B cell (primary cell): Measurements from ENCODE around the gene PLCL1. TPM values are rescaled to one million over a fixed set of nuclear protein-coding genes. Genes with fewer than 3 reads are reported as not detected.

Source experiments
- ATAC-seq: fragments of 200-7000 bp; cut with Tn5 transposase; one replicate; pipeline ENCODE4 v1.10.0; 2021; ENCODE audit warnings: low read depth, mild to moderate bottlenecking, moderate number of reproducible peaks, moderate library complexity
- CTCF ChIA-PET: fragments of 350-600 bp; sonication (Branson Sonifier 250); formaldehyde crosslinking; loops from one replicate; lab custom pipeline; 2021; ENCODE audit warnings: antibody characterized with exemption, inconsistent platforms; lab: Charles Lee
- POLR2A ChIA-PET: fragments of 350-600 bp; sonication (Branson Sonifier 250); formaldehyde crosslinking; loops from one replicate; lab custom pipeline; 2021; ENCODE audit warnings: antibody characterized with exemption; lab: Charles Lee
- DNase-seq: peaks from one replicate; pipeline ENCODE4 v3.0.0; 2013
- H2AFZ ChIP-seq: 2 replicates; pipeline ENCODE4 v1.6.1; 2012; ENCODE audit warnings: mild to moderate bottlenecking, low read depth, low read length; ENCODE audit not compliant: insufficient read depth, poor library complexity, severe bottlenecking
- H3K27ac ChIP-seq, 2 donors: 1 replicate in 1 of 2; 2 replicates in 1 of 2; pipeline ENCODE4 v1.5.1; 2012 to 2013; ENCODE audit warnings: low read length in 2 of 2, mild to moderate bottlenecking in 2 of 2, moderate library complexity in 1 of 2
- H3K27me3 ChIP-seq, 4 experiments: fragments of 200-600 bp in 1 of 4; sonication (generic) in 1 of 4; replicated peaks in 1 of 4; 1 replicate in 2 of 4; 2 replicates in 2 of 4; pipeline versions ENCODE4 v1.6.1 to v1.7.0; 2013 to 2016; ENCODE audit warnings: low read length in 3 of 4, mild to moderate bottlenecking in 2 of 4, mixed read lengths in 1 of 4, moderate library complexity in 1 of 4; ENCODE audit not compliant: insufficient read depth in 4 of 4, control insufficient read depth in 3 of 4; ENCODE audit errors: control extremely low read depth in 1 of 4
- H3K36me3 ChIP-seq, 2 experiments: replicated peaks in 1 of 2; 1 replicate in 1 of 2; 2 replicates in 1 of 2; pipeline versions ENCODE4 v1.6.1 to v1.7.1; 2013; ENCODE audit warnings: low read length in 1 of 2; ENCODE audit not compliant: insufficient read depth in 2 of 2, control insufficient read depth in 1 of 2; ENCODE audit errors: control extremely low read depth in 1 of 2, extremely low read depth in 1 of 2
- H3K4me1 ChIP-seq, 2 donors: fragments of 200-600 bp in 1 of 2; sonication (generic) in 1 of 2; 1 replicate in 1 of 2; 2 replicates in 1 of 2; pipeline versions ENCODE4 v1.5.1 to v1.6.1; 2013 to 2017; ENCODE audit warnings: low read length in 2 of 2; ENCODE audit not compliant: control insufficient read depth in 2 of 2, insufficient read depth in 2 of 2
- H3K4me2 ChIP-seq: replicated peaks from 2 replicates; pipeline ENCODE3; 2012; ENCODE audit warnings: mild to moderate bottlenecking, low read depth, low read length; ENCODE audit not compliant: poor library complexity, severe bottlenecking
- H3K4me3 ChIP-seq, 5 experiments: fragments of 200-600 bp in 1 of 5; sonication (generic) in 1 of 5; 1 replicate in 3 of 5; 2 replicates in 2 of 5; pipeline versions ENCODE4 v1.5.1 to v1.7.0; 2011 to 2016; ENCODE audit warnings: low read length in 4 of 5, mild to moderate bottlenecking in 4 of 5, low read depth in 2 of 5, control low read depth in 1 of 5, moderate library complexity in 1 of 5; ENCODE audit not compliant: insufficient read depth in 1 of 5; ENCODE audit errors: control extremely low read depth in 1 of 5, extremely low read depth in 1 of 5
- H3K79me2 ChIP-seq: fragments of 200-600 bp; sonication (generic); one replicate; pipeline ENCODE4 v1.6.0; 2016; ENCODE audit warnings: low read length; ENCODE audit not compliant: control insufficient read depth, insufficient read depth
- H3K9ac ChIP-seq: fragments of 200-600 bp; sonication (generic); 2 replicates; pipeline ENCODE4 v1.6.1; 2017; ENCODE audit warnings: mild to moderate bottlenecking, low read length, moderate library complexity
- H3K9me3 ChIP-seq, 3 donors: one replicate each; pipeline versions ENCODE4 v1.6.1 to v1.7.1; 2013; ENCODE audit warnings: low read length in 2 of 3; ENCODE audit not compliant: control insufficient read depth in 2 of 3, insufficient read depth in 1 of 3; ENCODE audit errors: control extremely low read depth in 1 of 3
- H4K20me1 ChIP-seq: 2 replicates; pipeline ENCODE4 v1.6.0; 2012; ENCODE audit warnings: mild to moderate bottlenecking, low read length; ENCODE audit not compliant: insufficient read depth, control insufficient read depth, poor library complexity, severe bottlenecking
- H3K27ac Mint-ChIP-seq: one replicate; pipeline ENCODE4 v1.8.0; 2021; ENCODE audit warnings: mixed read lengths
- H3K27me3 Mint-ChIP-seq: one replicate; pipeline ENCODE4 v1.8.0; 2021; ENCODE audit warnings: mixed read lengths
- H3K4me1 Mint-ChIP-seq: one replicate; pipeline ENCODE4 v1.8.0; 2021; ENCODE audit warnings: mixed read lengths
- H3K4me3 Mint-ChIP-seq: one replicate; pipeline ENCODE4 v1.8.0; 2021; ENCODE audit warnings: mixed read lengths
- H3K9me3 Mint-ChIP-seq: one replicate; pipeline ENCODE4 v1.8.0; 2022; ENCODE audit warnings: mixed read lengths; ENCODE audit not compliant: insufficient read depth
- EZH2 ChIP-seq: IDR thresholded peaks from 2 replicates; pipeline ENCODE4 v1.6.1; 2012; ENCODE audit warnings: borderline replicate concordance, low read depth, mild to moderate bottlenecking, moderate library complexity, low read length; ENCODE audit not compliant: insufficient read depth, poor library complexity, severe bottlenecking
- WGBS: methylation state at CpG from one replicate; pipeline ENCODE4 v1.1.5; 2013; ENCODE audit warnings: missing lambda C conversion rate; ENCODE audit not compliant: insufficient coverage; 5-methylcytosine and 5-hydroxymethylcytosine counted together
- intact Hi-C: fragments of 100-400 bp; cut with micrococcal nuclease; formaldehyde crosslinking; loops from one replicate; pipeline ENCODE4 v1.10.0; 2022
- polyA plus RNA-seq: library from polyadenylated mRNA; depleted of rRNA; stranded (reverse); fragments of >200 nt; gene quantifications from 2 replicates; pipeline ENCODE4 v1.2.3, GENCODE V29; 2012
- total RNA-seq, 2 donors: library from RNA; stranded (reverse); fragments of 120-200 nt in 1 of 2; gene quantifications; 1 replicate in 1 of 2; 2 replicates in 1 of 2; pipeline versions ENCODE4 v1.2.3 to v1.2.4, GENCODE V29; 2013 to 2022
- TF ChIP-seq, protein P1 (sequence below): fragments of 200-600 bp; IDR thresholded peaks from one replicate; pipeline ENCODE4 v1.8.0; 2022; ENCODE audit warnings: antibody characterized with exemption, mild to moderate bottlenecking

PLCL1 gene
- total and polyA plus RNA-seq, 2 donors (not counting 1 experiment from before 2014, with no cell fraction given): 0.07 to 0.25 TPM

DNA sequence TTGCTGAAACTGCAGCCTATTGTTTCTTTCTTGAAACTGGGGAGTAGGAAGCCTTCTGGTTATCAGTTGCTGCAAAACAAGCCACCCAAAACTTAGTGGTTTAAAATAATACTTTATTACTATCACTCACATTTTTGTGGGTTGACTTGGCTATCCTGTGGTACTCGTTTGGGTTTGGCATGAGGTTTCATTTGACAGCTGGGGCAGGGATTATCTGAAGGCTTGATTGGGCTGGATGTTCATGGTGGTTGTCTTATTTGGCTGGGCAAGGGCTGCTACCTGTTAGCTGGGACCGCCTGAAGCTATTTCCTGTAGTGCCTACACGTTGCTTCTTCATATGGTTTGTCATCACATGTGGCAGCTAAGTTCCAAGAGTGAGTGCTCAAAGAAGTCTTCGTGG is 122.3 kb downstream of the PLCL1 start:
- Histone ChIP-seq H3K36me3 (no peaks in the 10 kb centered on the region), H3K79me2 (no peaks in the 10 kb centered on the region), H3K27me3 (peaks cover 0 to 3% (median 0%) of the 10 kb centered on the region in 4 experiments), H2AFZ (no peak overlapping the region), H4K20me1 (no peaks in the 10 kb centered on the region), H3K4me3 (no peak overlapping the region), H3K4me1 (no peaks in the 10 kb centered on the region), H3K9me3 (no peaks in the 10 kb centered on the region), H3K27ac (no peak overlapping the region), H3K9ac (no peak overlapping the region), H3K4me2 (no peak overlapping the region)
- H3K27me3 Mint-ChIP-seq: peaks cover 3% of the 10 kb centered on the region
- WGBS: 76% methylated on average over 3 of the region's 4 CpGs
- H3K4me3 Mint-ChIP-seq: no peak overlapping the region
- no peaks in the 10 kb centered on the region for H3K9me3 Mint-ChIP-seq
- ATAC-seq (no peak), DNase-seq (no peak)
- H3K27ac Mint-ChIP-seq: no peak overlapping the region
- CTCF ChIA-PET: no interaction called here
- intact Hi-C loops: no loop called here
- TF ChIP-seq, protein P1, sequence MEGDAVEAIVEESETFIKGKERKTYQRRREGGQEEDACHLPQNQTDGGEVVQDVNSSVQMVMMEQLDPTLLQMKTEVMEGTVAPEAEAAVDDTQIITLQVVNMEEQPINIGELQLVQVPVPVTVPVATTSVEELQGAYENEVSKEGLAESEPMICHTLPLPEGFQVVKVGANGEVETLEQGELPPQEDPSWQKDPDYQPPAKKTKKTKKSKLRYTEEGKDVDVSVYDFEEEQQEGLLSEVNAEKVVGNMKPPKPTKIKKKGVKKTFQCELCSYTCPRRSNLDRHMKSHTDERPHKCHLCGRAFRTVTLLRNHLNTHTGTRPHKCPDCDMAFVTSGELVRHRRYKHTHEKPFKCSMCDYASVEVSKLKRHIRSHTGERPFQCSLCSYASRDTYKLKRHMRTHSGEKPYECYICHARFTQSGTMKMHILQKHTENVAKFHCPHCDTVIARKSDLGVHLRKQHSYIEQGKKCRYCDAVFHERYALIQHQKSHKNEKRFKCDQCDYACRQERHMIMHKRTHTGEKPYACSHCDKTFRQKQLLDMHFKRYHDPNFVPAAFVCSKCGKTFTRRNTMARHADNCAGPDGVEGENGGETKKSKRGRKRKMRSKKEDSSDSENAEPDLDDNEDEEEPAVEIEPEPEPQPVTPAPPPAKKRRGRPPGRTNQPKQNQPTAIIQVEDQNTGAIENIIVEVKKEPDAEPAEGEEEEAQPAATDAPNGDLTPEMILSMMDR: no peak
- no peak for TF ChIP-seq EZH2
- H3K4me1 Mint-ChIP-seq: no peaks in the 10 kb centered on the region
- POLR2A ChIA-PET: no interaction called here

DNA sequence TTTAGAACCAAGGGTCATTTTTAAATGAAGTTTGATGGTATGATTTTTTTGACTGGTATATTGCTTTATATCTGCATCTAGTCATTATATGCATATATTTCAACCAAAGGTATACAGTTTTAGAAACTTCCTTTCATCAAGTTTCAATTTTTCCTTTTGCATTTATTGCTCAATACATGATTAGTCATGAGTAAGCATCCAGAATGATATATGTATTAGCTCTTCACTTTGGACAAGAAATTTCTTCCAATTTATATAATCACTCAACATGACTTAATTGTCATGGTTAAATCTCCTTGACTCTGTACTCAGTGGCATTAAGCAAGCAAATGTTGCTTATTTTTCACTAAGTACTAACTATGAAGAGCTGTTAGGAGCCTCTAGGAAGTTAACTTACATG is 123.6 kb downstream of the PLCL1 start:
- TF ChIP-seq, protein P1: no peak
- TF ChIP-seq EZH2: no peak
- Histone ChIP-seq H2AFZ (no peak overlapping the region), H3K36me3 (no peaks in the 10 kb centered on the region), H4K20me1 (no peaks in the 10 kb centered on the region), H3K4me3 (no peak overlapping the region), H3K4me1 (no peaks in the 10 kb centered on the region), H3K4me2 (no peak overlapping the region), H3K79me2 (no peaks in the 10 kb centered on the region), H3K27ac (no peak overlapping the region), H3K9ac (no peak overlapping the region), H3K27me3 (peaks cover 0 to 3% (median 0%) of the 10 kb centered on the region in 4 experiments), H3K9me3 (no peaks in the 10 kb centered on the region)
- ChIA-PET CTCF (no interaction called here), POLR2A (no interaction called here)
- Mint-ChIP-seq H3K27me3 (peaks cover 3% of the 10 kb centered on the region), H3K4me3 (no peak overlapping the region), H3K27ac (no peak overlapping the region), H3K9me3 (no peaks in the 10 kb centered on the region), H3K4me1 (no peaks in the 10 kb centered on the region)
- ATAC-seq (no peak), DNase-seq (no peak)
- intact Hi-C loops: no loop called here
